Nephron (organoid): ENCODE results near the gene DNMBP.

ENCODE experiments used
- H3K27ac Mint-ChIP-seq, 3 experiments: 2 replicates each; pipeline ENCODE4 v1.8.0; 2020; ENCODE audit warnings: mixed read lengths in 3 of 3, mild to moderate bottlenecking in 2 of 3, moderate library complexity in 1 of 3
- H3K27me3 Mint-ChIP-seq: 2 replicates; pipeline ENCODE4 v1.8.0; 2021; ENCODE audit warnings: low read depth, mild to moderate bottlenecking, moderate library complexity, mixed read lengths
- H3K36me3 Mint-ChIP-seq: 2 replicates; pipeline ENCODE4 v1.8.0; 2020; ENCODE audit warnings: low read depth, mixed read lengths
- H3K4me1 Mint-ChIP-seq: 2 replicates; pipeline ENCODE4 v1.8.0; 2020; ENCODE audit warnings: mixed read lengths
- H3K4me3 Mint-ChIP-seq, 3 experiments: 2 replicates each; pipeline ENCODE4 v1.8.0; 2020; ENCODE audit warnings: mild to moderate bottlenecking in 3 of 3, mixed read lengths in 3 of 3, moderate library complexity in 2 of 3
- H3K9me3 Mint-ChIP-seq: 2 replicates; pipeline ENCODE4 v1.8.0; 2020; ENCODE audit warnings: mixed read lengths
- CTCF ChIP-seq, 3 experiments: fragments of 200-600 bp; sonication (generic); IDR thresholded peaks; one replicate each; pipeline ENCODE4 v1.5.0; 2021; ENCODE audit warnings: antibody characterized with exemption in 3 of 3; ENCODE audit not compliant: unreplicated experiment in 3 of 3

The DNMBP gene

GRCh38 chr10:99836711-99837110, 173.0 kb downstream of the DNMBP start:
- Mint-ChIP-seq H3K27ac (peak overlapping the region in 1 of 3 experiments; percentile 24), H3K4me3 (no peak overlapping the region), H3K9me3 (peaks cover 10% of the 10 kb centered on the region), H3K27me3 (no peaks in the 10 kb centered on the region), H3K36me3 (peaks cover 16% of the 10 kb centered on the region), H3K4me1 (peaks cover 6% of the 10 kb centered on the region)
- TF ChIP-seq CTCF (IDR thresholded peaks at IDR 0.05; ENCODE audit: unreplicated experiment in 3 of 3), result no peak

DNA sequence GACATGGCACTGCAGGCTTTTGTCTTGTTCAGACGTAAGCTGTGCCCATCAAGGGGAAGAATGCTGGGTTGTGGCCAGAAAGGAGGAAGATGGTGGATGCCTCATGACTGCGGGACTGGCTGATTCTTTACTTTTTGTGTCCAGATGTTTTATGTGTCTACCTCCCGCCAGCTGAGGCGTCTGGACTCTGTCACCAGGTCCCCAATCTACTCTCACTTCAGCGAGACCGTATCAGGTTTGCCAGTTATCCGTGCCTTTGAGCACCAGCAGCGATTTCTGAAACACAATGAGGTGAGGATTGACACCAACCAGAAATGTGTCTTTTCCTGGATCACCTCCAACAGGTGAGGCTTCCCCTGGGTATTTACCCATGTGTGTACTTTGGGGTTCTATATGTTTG, 173.8 kb downstream of the DNMBP start:
- Mint-ChIP-seq H3K27ac (no peak overlapping the region), H3K4me3 (no peak overlapping the region), H3K36me3 (peaks cover 14% of the 10 kb centered on the region), H3K9me3 (peaks cover 9% of the 10 kb centered on the region), H3K4me1 (peaks cover 6% of the 10 kb centered on the region), H3K27me3 (no peaks in the 10 kb centered on the region)
- no peak for TF ChIP-seq CTCF (IDR thresholded peaks at IDR 0.05; ENCODE audit: unreplicated experiment in 3 of 3)

- peaks cover 7% of the 10 kb centered on the region for H3K27me3 Mint-ChIP-seq
- peaks cover 9% of the 10 kb centered on the region for H3K9me3 Mint-ChIP-seq
- H3K4me3 Mint-ChIP-seq, result no peak overlapping the region
- peaks cover 6% of the 10 kb centered on the region for H3K4me1 Mint-ChIP-seq
- no peak for TF ChIP-seq CTCF (IDR thresholded peaks at IDR 0.05; ENCODE audit: unreplicated experiment in 3 of 3)
- H3K36me3 Mint-ChIP-seq, result peaks cover 13% of the 10 kb centered on the region
- no peak overlapping the region for H3K27ac Mint-ChIP-seq
Observed at GRCh38 chr10:99834410-99834809, 175.3 kb downstream of the DNMBP start.

- H3K4me1 Mint-ChIP-seq, result peaks cover 6% of the 10 kb centered on the region
- H3K36me3 Mint-ChIP-seq, result peaks cover 13% of the 10 kb centered on the region
- no peak overlapping the region for H3K4me3 Mint-ChIP-seq
- H3K27ac Mint-ChIP-seq, result no peak overlapping the region
- H3K9me3 Mint-ChIP-seq, result peaks cover 16% of the 10 kb centered on the region
- peaks cover 7% of the 10 kb centered on the region for H3K27me3 Mint-ChIP-seq
- no peak for TF ChIP-seq CTCF (IDR thresholded peaks at IDR 0.05; ENCODE audit: unreplicated experiment in 3 of 3)
Observed at GRCh38 chr10:99832439-99832838, 177.3 kb downstream of the DNMBP start.

DNA sequence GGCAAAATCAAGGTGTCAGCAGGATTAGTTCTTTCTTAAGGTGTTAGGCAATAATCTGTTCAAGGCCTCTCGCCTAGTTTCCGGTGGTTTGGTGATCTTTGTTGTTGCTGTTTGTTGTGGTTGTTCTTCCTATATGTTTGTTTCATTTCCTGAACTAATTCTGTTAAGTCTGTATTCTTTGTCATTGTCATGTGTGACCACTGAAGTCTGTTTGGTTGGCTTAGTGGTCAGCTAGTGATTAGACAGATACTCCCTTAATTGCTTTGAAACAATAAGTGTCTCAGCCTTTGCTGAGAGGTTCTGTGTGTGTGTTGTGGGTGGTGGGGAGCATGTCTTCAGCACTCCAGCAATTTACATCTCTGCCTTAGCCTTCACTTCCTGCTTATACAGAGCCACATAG, 181.3 kb downstream of the DNMBP start:
- no peak for TF ChIP-seq CTCF (IDR thresholded peaks at IDR 0.05; ENCODE audit: unreplicated experiment in 3 of 3)
- peaks cover 10% of the 10 kb centered on the region for H3K9me3 Mint-ChIP-seq
- peaks cover 3% of the 10 kb centered on the region for H3K36me3 Mint-ChIP-seq
- no peak overlapping the region for H3K4me3 Mint-ChIP-seq
- no peak overlapping the region for H3K27ac Mint-ChIP-seq
- peaks cover 7% of the 10 kb centered on the region for H3K27me3 Mint-ChIP-seq
- no peaks in the 10 kb centered on the region for H3K4me1 Mint-ChIP-seq

- H3K4me3 Mint-ChIP-seq, result no peak overlapping the region
- H3K27me3 Mint-ChIP-seq, result peaks cover 7% of the 10 kb centered on the region
- H3K36me3 Mint-ChIP-seq, result peaks cover 3% of the 10 kb centered on the region
- no peak overlapping the region for H3K27ac Mint-ChIP-seq
- H3K4me1 Mint-ChIP-seq, result no peaks in the 10 kb centered on the region
- TF ChIP-seq CTCF (IDR thresholded peaks at IDR 0.05; ENCODE audit: unreplicated experiment in 3 of 3), result no peak
- H3K9me3 Mint-ChIP-seq, result peaks cover 10% of the 10 kb centered on the region
Observed at GRCh38 chr10:99827936-99828335, 181.8 kb downstream of the DNMBP start.
